Measurements from ENCODE around the gene SPTB.

Gene SPTB

DNA sequence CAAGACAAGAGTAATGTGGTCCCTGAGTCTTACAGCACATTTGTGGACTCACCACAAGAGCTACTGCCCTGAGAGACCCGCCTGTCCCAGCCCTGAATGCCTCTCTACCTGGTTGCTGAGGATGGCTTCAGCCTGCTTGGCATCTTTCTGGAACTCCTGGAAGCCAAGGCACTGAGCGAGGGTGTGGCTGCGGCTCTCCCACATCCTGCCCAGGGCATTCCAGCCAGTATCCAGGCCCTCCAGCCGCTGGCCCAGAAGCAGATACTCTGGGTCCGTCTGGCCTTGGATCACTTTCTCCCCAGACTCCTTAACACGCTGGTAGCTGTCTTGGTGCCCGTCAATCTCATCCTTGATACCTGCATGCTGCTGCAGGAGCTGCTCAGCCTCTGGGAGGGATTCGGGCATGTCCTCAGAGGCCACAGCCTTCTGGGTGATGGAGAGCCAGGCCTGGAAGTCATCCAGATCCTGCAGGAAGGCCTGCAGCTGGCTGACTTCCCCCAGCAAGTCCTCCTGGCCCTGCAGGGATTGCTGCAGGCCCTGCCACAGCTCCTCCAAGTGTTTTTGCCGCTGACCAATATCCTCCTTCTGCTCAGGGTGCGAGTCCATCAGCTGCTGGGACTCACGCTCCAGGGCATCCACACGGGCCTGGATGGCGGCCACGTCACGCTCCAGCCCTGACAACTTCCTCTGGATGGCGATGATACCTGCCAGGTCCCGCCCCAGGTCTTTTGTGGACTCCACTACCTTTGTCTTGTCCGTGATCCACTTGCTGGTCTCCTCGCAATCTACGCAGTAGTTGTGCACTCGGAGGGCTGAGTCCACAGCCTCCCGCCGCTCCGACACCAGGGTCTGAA, 93.2 kb downstream of the SPTB start:
- DNase-seq: no peak

DNA sequence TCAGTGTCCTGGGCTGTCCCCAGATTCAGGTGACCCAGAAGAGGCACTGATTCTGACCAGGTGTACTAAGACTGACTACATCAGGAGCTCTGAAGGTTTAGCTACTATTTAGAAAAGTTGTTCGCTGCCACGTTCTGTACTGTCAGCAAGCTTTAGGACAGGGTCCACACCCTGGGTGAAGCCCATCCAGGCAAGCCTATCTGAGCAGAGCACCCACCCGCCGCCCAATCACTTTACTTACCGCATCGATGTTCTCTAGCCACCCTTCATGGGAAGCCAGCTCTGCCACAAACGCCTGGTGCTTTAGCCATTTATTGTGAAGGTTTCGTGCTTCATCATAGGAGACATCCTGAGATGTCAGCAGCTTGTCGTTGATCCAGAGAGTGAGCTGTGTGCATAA, 95.7 kb downstream of the SPTB start:
- no peak for DNase-seq

GRCh38 chr14:64782196-64782595, 97.5 kb downstream of the SPTB start:
- DNase-seq: no peak

- no peak for DNase-seq
These were observed 100.2 kb downstream of the SPTB start for GRCh38 chr14:64779472-64779871.

DNA sequence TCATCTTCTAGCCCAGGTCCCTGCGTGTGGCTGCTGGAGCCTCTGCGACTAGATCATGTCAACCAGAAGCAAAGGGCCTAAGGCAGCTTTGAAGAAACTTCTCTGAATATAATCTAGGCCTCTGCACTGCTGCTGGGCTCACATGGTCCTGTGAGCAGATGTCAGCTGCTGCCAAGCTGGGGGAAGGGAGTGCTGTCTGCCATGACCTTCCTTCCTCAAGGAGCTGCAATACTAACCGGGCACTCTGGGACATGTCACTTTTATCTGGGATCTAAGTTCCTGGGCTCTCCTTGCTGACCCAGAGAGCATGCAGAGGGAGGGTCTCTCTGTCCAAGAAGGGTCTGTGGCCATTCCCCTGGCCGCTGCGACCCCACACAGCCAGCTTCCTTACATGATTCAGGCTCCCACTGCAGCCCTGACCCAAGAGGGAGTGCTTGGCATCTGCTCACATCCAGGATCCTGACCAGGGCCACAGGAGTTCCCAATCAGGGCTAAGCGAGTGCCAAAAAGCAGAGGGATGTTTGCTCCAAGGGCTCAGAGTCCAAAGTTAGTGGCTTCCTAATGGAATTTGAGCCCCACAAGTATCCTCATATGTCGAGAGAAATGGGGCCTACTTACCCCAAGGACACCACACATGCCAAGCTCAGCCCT, 101.5 kb downstream of the SPTB start:
- no peak for DNase-seq

- DNase-seq: no peak
These were observed 102.2 kb downstream of the SPTB start for GRCh38 chr14:64777461-64777860.

DNA sequence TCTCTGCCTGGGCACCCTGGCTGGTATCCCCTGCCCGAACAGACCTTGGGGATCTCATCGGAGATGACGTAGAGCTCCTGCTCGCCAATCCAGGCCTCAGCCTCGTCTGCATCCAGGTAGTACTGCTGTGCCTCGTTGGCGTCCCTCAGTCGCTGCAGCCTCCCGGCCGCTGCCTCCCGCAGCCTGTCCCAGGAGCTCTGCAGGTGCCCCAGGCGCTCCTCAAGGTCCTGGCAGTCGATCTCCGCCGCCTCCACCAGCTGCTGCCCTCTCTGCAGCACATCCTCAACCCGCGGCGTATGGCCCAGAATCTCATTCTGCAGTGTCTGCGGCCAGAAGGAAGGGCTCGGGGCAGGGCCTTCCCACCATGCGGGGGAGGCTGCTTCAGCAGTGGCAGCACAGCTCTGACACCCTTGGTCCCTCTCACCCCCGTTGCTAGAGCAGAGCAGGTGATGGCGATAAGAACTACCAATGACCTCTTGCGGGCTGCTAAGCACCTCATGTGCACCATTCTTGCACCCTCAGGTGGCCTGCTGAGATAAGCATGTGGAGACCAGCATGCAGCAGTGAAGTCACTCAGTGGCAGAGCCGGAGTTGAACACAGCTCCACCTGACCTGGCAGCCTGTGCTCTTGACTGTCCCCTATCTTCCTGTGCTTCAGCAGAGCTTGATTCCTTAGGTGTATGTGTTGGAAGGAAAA, 104.5 kb downstream of the SPTB start:
- DNase-seq: no peak

DNA sequence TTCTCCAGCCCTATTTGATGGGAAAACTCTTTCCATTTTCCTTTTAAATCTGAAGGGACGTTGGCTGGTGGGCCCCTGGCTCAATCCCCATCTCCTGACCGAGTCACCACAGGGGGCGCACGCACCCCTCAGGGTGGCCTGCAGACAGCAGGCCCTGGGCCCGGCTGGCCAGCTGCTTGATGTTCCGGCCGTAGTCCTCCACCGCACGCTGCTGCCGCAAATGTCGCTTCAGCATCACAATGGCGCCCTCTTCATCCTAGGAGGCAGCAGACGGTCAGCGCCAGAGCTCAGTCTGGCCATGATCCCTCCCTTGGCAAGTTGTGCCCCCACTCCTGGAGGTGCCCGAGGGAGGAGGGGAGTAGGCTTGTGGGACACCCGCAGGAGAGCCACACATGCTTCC, 105.4 kb downstream of the SPTB start:
- no peak for DNase-seq

- no peak for DNase-seq
These were observed 106.1 kb downstream of the SPTB start for GRCh38 chr14:64773577-64773976.

- no peak for DNase-seq
These were observed 106.7 kb downstream of the SPTB start for GRCh38 chr14:64773046-64773445.

DNA sequence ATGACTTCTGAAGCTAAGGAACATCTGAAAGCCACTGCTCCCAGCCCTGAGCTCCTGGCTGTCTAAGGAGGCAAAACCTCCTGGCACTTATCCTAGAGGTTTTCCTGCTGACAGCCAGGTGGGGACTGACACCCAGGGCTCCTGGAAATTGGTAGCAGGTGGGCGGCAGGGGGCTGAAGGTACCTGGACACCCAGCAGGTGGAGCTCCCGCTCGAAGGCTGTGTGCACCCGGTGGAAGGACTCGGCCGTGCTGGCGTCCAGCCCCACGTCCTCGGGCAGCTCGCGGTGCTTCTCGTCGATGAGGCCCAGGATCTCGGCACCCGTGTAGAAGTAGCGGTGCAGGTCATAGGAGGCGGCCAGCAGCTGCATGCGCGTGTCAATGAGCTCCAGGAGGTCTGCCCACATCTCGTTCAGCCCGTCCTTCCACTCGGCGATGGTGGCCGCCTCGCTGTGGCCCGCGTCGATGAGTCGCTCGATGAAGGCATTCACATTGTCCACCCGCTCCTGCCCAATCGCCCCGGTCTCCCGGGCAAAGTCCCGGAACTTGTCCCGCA, 107.2 kb downstream of the SPTB start:
- DNase-seq: no peak

DNA sequence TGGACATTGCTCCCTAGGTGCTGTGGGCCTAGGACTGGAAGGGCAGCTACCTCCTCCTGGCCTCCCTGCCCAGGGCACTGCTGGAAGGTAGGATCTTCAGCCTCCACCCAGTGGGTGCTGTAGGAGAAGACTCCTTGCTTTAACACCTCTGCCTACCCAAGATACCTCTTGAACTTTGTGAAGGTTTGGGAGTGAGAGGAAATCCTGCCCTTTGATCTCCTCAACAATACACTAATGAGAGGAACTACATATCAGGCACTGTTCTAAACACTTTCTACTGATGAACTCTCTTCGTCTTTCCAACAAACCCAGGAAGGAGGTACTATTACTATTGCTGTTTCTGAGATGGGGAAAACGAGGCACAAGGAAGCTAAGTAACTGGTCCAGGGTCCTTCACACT, 108.5 kb downstream of the SPTB start:
- DNase-seq: no peak

DNA sequence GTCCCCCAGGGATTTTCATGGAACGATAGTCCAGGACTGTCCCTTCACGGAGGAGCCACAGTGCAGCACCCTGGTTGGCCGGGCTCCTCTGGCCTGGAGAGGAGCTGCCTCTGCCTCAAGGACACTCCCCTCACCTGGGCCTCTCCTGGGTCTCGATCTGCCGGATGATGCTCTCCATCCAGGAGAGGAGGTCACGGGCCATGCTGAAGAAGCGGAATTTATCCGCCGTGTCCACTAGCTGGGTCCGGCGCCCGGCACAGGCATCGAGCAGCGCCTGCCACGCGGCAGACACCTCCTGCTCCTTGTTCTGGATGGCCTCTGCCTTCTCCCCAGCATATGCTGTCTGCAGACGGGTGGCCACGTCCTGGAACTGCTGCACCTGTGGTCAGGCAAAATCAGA, 109.0 kb downstream of the SPTB start:
- no peak for DNase-seq

DNA sequence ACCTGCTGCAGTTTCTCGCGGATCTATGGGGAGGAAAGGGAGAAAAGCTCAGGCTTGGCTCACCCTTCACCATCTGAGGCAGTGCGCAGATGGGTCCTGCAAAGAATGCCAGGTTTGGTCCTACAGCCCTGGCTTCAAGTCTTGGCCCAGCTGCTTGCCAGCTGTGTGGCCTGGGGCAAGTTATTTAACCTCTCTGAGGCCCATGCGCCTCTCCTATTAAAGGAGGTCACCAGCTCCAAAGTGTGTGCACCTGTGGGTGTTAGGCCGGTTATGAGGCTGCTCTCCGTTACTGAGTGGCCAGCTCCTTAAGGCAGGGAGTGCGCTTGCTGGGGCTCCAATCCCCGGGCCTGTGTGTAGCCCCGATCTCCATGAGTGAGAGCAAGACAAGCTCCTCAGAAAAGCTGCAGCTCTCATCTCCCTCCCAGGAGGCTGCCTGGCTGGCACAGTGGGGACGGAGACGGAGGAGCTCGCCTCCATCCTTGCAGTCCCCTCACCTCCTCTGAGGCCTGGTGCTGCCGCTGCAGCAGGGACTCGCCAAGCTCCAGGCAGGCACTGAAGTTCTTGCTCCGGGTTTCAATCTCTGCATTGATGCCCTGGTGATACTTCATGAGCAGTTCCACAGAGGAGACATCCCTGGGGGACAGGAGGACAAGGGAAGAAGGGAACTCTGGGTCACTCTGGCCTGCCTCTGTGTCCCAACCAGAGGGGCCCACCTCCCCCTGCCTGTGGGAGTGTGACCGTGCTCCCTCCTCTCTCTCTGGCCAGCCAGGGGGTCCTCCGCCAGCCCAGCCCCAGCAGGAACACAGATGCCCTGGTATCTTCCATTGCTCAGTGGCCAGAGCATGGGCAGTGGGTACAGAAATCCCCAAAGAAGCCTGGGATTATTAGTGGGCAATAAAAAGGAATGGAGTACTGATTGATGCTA, 110.3 kb downstream of the SPTB start:
- DNase-seq: no peak

DNA sequence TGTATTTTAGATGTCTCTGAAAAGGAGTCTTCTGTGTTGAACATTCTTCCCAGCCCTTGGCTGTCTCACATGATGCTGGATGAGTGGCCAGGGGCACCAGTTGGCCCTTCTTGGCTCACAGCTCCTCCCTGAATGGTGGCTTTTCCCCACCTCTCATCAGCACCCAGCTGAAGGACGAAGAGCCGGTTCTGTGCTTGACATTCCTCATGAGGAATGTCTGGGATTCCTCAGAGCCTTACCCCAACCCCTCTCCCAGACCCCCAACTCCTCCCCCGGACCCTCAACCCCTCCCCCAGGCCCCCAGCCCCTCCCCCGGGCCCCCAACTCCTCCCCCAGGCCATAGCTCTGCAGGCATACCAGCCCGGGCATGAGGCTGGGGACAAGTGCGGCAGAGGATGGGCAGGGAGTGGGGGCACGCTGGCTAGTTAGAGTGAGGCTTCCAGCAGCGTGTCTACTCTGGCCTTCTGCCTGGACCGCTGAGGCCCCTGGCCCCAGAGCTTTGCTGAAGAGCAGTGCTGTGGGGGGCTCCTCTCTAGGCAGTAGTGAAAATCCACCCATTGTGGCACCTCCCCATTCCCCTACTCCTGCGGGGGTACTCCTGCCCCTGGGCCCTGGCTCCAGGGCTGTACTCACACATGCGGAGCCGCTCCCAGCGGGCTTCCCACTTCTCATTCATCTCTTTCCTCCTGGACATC, 111.2 kb downstream of the SPTB start:
- no peak for DNase-seq

DNA sequence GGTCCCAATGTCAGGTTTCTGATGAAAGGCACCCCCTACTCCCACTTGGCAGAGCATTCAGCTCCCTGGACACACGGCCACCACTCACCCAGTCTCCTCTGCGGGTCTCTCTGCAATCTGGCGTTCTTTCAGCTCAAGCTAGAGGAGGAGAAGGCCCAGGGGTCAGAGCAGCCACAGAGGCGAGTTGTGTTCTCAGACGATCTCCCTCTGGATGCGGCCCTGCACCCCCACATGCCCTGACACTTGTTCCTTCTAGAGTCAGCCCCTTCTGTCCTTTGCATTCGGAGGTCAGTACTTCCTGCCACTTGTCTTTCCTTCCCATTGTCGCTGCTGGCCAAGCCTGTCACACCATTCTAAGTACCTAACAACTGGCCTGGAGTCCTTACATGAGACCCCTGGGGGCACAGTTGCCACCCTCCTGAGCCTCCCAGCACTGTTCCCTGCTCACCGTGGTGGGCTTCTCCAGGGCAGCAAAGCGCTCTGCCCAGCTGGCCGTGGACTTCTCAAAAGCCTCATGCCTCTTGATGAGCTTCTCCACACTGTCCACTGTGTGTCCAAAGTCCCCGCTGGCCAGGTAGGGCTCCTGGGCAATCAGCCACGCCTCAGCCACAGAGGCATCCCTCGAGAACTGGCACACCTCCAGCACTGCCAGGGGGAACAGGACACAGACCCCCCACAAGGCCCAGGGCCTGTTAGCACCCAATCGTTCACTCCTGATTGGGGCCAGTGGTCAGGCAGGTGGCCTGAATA, 112.3 kb downstream of the SPTB start:
- no peak for DNase-seq

DNA sequence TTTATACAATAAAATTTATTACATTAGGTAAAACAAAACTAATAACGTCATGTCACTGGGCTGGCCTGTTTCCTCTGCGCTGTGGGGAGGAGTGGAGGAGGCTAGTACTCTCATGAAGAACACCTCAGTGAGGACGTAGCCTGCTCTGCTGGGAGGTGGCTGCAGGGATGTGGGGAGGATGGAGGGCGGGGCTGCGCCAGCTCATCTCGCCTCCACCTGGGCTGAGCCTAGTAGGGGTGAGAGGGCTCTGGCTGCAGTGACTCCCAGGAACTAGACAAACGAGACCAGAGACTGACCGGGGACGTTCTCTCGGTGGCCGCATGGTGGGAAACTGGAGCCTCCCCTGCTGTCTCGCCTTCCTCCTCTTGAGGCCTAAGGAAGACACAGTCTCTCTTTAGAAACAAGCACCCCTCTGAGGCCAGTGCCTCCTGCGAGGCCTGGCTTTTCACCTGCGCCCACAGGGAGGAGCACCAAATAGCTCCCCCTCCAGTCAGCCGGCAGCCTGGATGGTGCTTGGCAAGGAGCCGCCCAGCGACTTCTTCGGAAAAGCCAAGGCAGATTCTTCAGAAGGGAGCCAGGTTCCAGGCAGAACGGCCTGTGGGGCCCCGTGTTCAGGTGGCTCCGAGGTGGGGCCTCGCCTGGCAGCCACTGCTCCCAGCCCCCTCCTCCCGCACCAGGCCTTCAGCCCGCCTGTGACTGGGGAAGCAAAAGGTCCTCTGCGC, 113.1 kb downstream of the SPTB start:
- no peak for DNase-seq

DNA sequence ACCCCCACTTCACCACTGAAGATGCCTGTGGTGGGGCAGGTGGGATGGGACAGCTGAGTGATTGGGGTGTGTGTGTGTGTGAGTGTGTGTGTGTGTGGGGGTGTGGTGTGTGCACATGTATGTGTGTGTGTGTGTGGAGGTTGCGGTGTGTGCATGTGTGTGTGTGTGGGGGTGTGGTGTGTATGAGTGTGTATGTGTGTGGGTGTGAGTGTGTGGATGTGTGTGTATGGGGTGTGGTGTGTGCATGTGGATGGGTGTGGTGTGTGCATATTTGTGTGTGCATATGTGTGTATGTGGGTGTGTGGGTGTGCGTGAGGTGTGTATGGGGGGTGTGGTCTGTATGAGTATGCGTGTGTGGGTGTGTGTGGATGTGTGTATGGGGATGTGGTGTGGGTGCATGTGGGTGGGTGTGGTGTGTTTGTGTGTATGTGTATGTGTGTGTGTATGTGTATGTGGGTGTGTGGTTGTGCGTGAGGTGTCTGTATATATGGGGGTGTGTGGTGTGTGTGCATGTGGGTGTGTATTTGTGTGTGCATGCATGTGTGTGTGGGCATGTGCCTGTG, 113.9 kb downstream of the SPTB start:
- no peak for DNase-seq

GRCh38 chr14:64764641-64765520, 114.8 kb downstream of the SPTB start:
- peak; percentile 72 to 81 (median 73) for DNase-seq

All from NCI-H1417 (cell line).